Upper lobe of left lung (tissue), 6 donors: Measurements from ENCODE around the gene NES. TPM values are rescaled to one million over a fixed set of nuclear protein-coding genes. Genes with fewer than 3 reads are reported as not detected.

Experiments used
- ATAC-seq, 2 donors: fragments of 200-7000 bp; cut with Tn5 transposase; one replicate each; pipeline ENCODE4 v1.9.1; 2022; ENCODE audit warnings: mild to moderate bottlenecking in 2 of 2, moderate library complexity in 2 of 2; ENCODE audit not compliant: low FRiP score in 2 of 2
- DNase-seq, 2 donors: peaks; one replicate each; pipeline ENCODE4 v3.0.0-alpha.2; 2019 to 2020
- H3K27ac ChIP-seq, 4 donors: fragments of 200-600 bp; sonication (generic); one replicate each; pipeline ENCODE4 v1.5.1; 2016 to 2019
- H3K27me3 ChIP-seq, 4 donors: fragments of 200-600 bp; sonication (generic); one replicate each; pipeline ENCODE4 v1.5.1; 2017 to 2019
- H3K36me3 ChIP-seq, 4 donors: fragments of 200-600 bp; sonication (generic); one replicate each; pipeline ENCODE4 v1.5.1; 2016 to 2019
- H3K4me1 ChIP-seq, 4 donors: fragments of 200-600 bp; sonication (generic); one replicate each; pipeline ENCODE4 v1.5.1; 2018 to 2019
- H3K4me3 ChIP-seq, 4 donors: fragments of 200-600 bp; sonication (generic); one replicate each; pipeline ENCODE4 v1.5.1; 2017 to 2019; ENCODE audit warnings: mild to moderate bottlenecking in 2 of 4, moderate library complexity in 1 of 4
- H3K9me3 ChIP-seq, 4 donors: fragments of 200-600 bp; sonication (generic); one replicate each; pipeline ENCODE4 v1.5.1; 2018 to 2019
- EP300 ChIP-seq, 4 donors: sonication (generic); formaldehyde crosslinking; IDR thresholded peaks; one replicate each; pipeline ENCODE4 v1.5.1; 2017; ENCODE audit warnings: antibody characterized with exemption in 4 of 4, control low read depth in 2 of 4
- POLR2A ChIP-seq, 4 donors: fragments of 450-650 bp; IDR thresholded peaks; one replicate each; pipeline ENCODE4 v1.5.1; 2016 to 2017; ENCODE audit warnings: antibody characterized with exemption in 4 of 4, mild to moderate bottlenecking in 2 of 4
- POLR2AphosphoS5 ChIP-seq, 2 donors: sonication (generic); formaldehyde crosslinking; IDR thresholded peaks; one replicate each; pipeline ENCODE4 v1.5.1; 2017; ENCODE audit warnings: antibody characterized with exemption in 2 of 2
- WGBS, 2 donors: methylation state at CpG; one replicate each; pipeline ENCODE4 v1.1.5; 2017 to 2018; 5-methylcytosine and 5-hydroxymethylcytosine counted together
- total RNA-seq, 6 donors: library from RNA; depleted of rRNA in 4 of 6; stranded (reverse); fragments of >200 nt in 4 of 6; gene quantifications; one replicate each; pipeline versions ENCODE4 v1.1.0 to v1.2.1, GENCODE V29; 2016 to 2021
- TF ChIP-seq, protein P1 (sequence below), 6 experiments: fragments of 450-650 bp in 4 of 6; fragments of 200-600 bp in 2 of 6; sonication (generic) in 2 of 6; IDR thresholded peaks; one replicate each; pipeline ENCODE4 v1.5.1; 2016 to 2019; ENCODE audit warnings: antibody characterized with exemption in 6 of 6
- donor health status: DM: no; HTN: no; CAD: no; lungs with moderate emphysema.
- donor health status: DM: no; HTN: yes; CAD: no; lungs with severe emphysema.

NES gene
- total RNA-seq, 6 donors from 2014 or later: 25.9 to 93.5 (median 34.3) TPM

DNA sequence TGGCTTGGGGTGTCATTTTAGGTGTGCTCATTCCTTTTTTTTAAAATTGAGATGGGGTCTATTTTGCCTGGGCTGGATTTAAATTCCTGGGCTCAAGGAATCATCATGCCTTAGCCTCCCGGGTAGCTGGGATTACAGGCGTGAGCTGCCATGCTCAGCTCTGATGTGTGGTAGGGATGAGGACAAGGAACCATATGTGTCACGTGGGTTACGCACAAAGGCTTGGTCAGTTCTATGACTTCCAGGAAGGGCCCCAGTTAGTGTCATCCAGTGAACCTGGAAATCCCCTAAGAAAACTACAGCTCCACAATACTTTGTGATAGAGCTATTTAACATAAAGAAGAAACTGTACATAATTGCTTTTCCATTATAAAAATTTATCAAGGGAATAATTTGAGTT, 44.3 kb upstream of the NES start:
- WGBS, 2 donors: 75 to 81% methylated on average over 4 of the region's 4 CpGs
- TF ChIP-seq EP300 (IDR thresholded peaks at IDR 0.05) (no peak), POLR2A (IDR thresholded peaks at IDR 0.05) (no peak), POLR2AphosphoS5 (IDR thresholded peaks at IDR 0.05) (no peak)
- TF ChIP-seq, protein P1, sequence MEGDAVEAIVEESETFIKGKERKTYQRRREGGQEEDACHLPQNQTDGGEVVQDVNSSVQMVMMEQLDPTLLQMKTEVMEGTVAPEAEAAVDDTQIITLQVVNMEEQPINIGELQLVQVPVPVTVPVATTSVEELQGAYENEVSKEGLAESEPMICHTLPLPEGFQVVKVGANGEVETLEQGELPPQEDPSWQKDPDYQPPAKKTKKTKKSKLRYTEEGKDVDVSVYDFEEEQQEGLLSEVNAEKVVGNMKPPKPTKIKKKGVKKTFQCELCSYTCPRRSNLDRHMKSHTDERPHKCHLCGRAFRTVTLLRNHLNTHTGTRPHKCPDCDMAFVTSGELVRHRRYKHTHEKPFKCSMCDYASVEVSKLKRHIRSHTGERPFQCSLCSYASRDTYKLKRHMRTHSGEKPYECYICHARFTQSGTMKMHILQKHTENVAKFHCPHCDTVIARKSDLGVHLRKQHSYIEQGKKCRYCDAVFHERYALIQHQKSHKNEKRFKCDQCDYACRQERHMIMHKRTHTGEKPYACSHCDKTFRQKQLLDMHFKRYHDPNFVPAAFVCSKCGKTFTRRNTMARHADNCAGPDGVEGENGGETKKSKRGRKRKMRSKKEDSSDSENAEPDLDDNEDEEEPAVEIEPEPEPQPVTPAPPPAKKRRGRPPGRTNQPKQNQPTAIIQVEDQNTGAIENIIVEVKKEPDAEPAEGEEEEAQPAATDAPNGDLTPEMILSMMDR (IDR thresholded peaks at IDR 0.05): no peak
- Histone ChIP-seq H3K4me1 (peaks cover 20 to 24% (median 22%) of the 10 kb centered on the region in 4 donors), H3K27me3 (no peaks in the 10 kb centered on the region), H3K9me3 (no peaks in the 10 kb centered on the region), H3K36me3 (peaks cover 15 to 56% (median 35%) of the 10 kb centered on the region in 4 donors), H3K4me3 (no peak overlapping the region), H3K27ac (no peak overlapping the region)
- no peak for DNase-seq
- ATAC-seq: no peak

DNA sequence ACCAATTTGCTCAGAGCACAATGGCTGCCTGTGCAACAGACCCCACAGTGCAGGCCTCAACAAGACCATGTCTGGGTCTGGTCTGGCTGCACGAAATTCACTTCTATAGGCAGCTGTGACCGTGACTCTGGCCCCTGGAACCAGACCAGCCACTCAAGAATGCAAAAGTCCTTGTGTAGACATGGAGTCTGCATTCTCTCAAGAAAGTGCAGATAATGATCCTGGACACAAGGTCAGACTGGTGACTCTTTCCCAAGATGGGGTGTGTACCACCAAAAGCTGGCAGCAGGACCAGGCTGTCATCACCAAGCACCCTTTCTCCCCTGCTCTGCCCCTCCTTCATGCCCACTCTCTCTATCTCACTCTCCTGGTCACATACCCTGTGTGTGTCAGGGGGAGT, 43.9 kb upstream of the NES start:
- no peak for TF ChIP-seq POLR2AphosphoS5 (IDR thresholded peaks at IDR 0.05)
- TF ChIP-seq EP300 (IDR thresholded peaks at IDR 0.05): no peak
- TF ChIP-seq, protein P1 (IDR thresholded peaks at IDR 0.05): no peak
- TF ChIP-seq POLR2A (IDR thresholded peaks at IDR 0.05): no peak
- Histone ChIP-seq H3K9me3 (no peaks in the 10 kb centered on the region), H3K36me3 (peaks cover 15 to 56% (median 35%) of the 10 kb centered on the region in 4 donors), H3K4me1 (peaks cover 16 to 20% (median 18%) of the 10 kb centered on the region in 4 donors), H3K4me3 (no peak overlapping the region), H3K27ac (no peak overlapping the region), H3K27me3 (no peaks in the 10 kb centered on the region)
- ATAC-seq: no peak
- DNase-seq: no peak
- 70 to 73% methylated on average over 2 of the region's 2 CpGs for WGBS, 2 donors

DNA sequence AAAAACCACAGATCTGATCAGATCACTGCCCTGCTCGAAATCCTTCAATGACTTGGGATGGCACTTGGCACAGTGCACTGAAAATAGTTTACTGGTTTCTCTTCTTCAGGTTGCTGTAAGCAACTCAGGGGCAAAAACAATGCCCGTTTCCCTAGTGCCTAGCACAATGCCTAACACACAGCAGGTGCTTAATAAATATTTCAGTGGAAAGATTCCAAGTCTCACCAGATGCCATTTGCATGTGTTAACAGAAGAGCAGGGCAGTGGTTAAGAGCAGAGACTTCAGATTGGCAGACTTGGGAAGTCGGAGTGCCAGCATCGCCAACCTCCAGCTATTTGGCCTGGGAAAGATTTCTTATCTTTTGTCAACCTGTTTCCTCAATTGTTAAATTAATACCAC, 40.1 kb upstream of the NES start:
- TF ChIP-seq EP300 (IDR thresholded peaks at IDR 0.05) (no peak), POLR2AphosphoS5 (IDR thresholded peaks at IDR 0.05) (no peak), POLR2A (IDR thresholded peaks at IDR 0.05) (no peak)
- TF ChIP-seq, protein P1 (IDR thresholded peaks at IDR 0.05): no peak
- Histone ChIP-seq H3K4me3 (no peak overlapping the region), H3K9me3 (no peaks in the 10 kb centered on the region), H3K27me3 (no peaks in the 10 kb centered on the region), H3K27ac (no peak overlapping the region), H3K4me1 (no peaks in the 10 kb centered on the region), H3K36me3 (peaks cover 0 to 27% (median 14%) of the 10 kb centered on the region in 4 donors)
- WGBS, 2 donors: 81 to 82% methylated on average over 4 of the region's 4 CpGs
- ATAC-seq (no peak), DNase-seq (no peak)

DNA sequence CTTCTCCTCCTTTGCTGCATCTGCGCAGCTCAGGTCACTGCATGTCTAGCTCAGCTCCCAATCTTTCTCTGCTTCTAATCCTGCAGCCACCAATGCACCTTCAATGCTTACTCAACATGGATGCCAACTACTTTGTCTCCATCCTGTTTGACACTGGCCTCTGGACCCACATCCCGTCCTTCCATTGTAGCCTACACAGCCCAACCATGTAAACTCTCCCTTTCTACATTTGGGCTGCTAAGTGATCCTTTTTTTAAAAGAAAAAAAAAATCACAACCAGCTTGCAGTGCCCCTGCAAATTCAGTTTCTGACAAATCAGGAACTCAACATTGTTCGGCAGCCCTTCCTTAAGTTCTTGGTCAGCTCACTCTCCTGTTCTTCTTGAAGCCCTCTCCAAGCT, 37.6 kb upstream of the NES start:
- Histone ChIP-seq H3K27ac (no peak overlapping the region), H3K36me3 (peaks cover 0 to 5% (median 0%) of the 10 kb centered on the region in 4 donors), H3K9me3 (no peaks in the 10 kb centered on the region), H3K4me1 (no peaks in the 10 kb centered on the region), H3K4me3 (no peak overlapping the region), H3K27me3 (no peaks in the 10 kb centered on the region)
- WGBS, 2 donors: 89% methylated on average over 3 of the region's 3 CpGs
- ATAC-seq (no peak), DNase-seq (no peak)
- TF ChIP-seq, protein P1 (IDR thresholded peaks at IDR 0.05): no peak
- no peak for TF ChIP-seq EP300 (IDR thresholded peaks at IDR 0.05)
- no peak for TF ChIP-seq POLR2A (IDR thresholded peaks at IDR 0.05)
- TF ChIP-seq POLR2AphosphoS5 (IDR thresholded peaks at IDR 0.05): no peak

DNA sequence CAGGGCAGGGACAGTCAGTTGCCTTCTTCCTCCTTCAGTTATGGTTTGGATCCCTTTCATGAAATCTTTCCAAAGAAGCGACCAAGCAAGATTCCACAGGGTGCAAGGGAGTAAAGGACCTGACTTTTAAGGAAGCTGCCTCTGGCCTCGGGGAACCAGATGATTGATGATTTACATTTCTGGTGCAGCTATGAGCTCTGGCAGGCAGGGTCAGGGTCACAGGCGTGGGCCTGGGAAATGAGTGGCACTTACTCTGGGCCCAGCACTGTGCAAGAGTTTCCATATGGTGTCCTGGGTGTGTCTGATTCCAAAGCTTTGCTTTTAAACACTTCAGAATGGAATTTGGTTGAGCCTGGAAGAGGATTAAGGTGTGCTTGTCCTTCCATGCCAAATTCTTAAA, 35.4 kb upstream of the NES start:
- no peak for ATAC-seq
- Histone ChIP-seq H3K9me3 (no peaks in the 10 kb centered on the region), H3K27ac (no peak overlapping the region), H3K27me3 (no peaks in the 10 kb centered on the region), H3K36me3 (peaks cover 0 to 5% (median 0%) of the 10 kb centered on the region in 4 donors), H3K4me1 (peaks cover 0 to 4% (median 0%) of the 10 kb centered on the region in 4 donors), H3K4me3 (no peak overlapping the region)
- no peak for DNase-seq
- TF ChIP-seq POLR2A (IDR thresholded peaks at IDR 0.05): no peak
- no peak for TF ChIP-seq POLR2AphosphoS5 (IDR thresholded peaks at IDR 0.05)
- TF ChIP-seq, protein P1 (IDR thresholded peaks at IDR 0.05): no peak
- no peak for TF ChIP-seq EP300 (IDR thresholded peaks at IDR 0.05)
- 49 to 52% methylated on average over 3 of the region's 3 CpGs for WGBS, 2 donors
